Natural killer cell (primary cell): ENCODE measurements around the gene RNF150. TPM values are rescaled to one million over a fixed set of nuclear protein-coding genes. Genes with fewer than 3 reads are reported as not detected.

Source experiments
- ATAC-seq, 3 donors: fragments of 150-1000 bp in 2 of 3; fragments of 200-7000 bp in 1 of 3; cut with Tn5 transposase; 1 replicate in 1 of 3; 2 replicates in 2 of 3; pipeline ENCODE4 v1.10.0; 2021; ENCODE audit warnings: mild to moderate bottlenecking in 2 of 3, moderate library complexity in 2 of 3
- DNase-seq, 2 donors: peaks; one replicate each; pipeline versions ENCODE4 v3.0.0 to v3.0.0-alpha.2; 2013 to 2021; ENCODE audit warnings: mixed read lengths in 1 of 2
- H3K27ac ChIP-seq: one replicate; pipeline ENCODE4 v1.5.1; 2013; ENCODE audit warnings: mild to moderate bottlenecking, low read length
- H3K27me3 ChIP-seq: one replicate; pipeline ENCODE4 v1.6.1; 2013; ENCODE audit warnings: low read length; ENCODE audit not compliant: control insufficient read depth, insufficient read depth
- H3K36me3 ChIP-seq: one replicate; pipeline ENCODE4 v1.6.1; 2013; ENCODE audit warnings: low read length; ENCODE audit not compliant: control insufficient read depth, insufficient read depth
- H3K4me1 ChIP-seq: one replicate; pipeline ENCODE4 v1.6.1; 2013; ENCODE audit warnings: low read length; ENCODE audit not compliant: control insufficient read depth, insufficient read depth
- H3K4me3 ChIP-seq: one replicate; pipeline ENCODE4 v1.5.1; 2013; ENCODE audit warnings: low read length
- H3K9me3 ChIP-seq: one replicate; pipeline ENCODE4 v1.6.1; 2013; ENCODE audit warnings: low read length; ENCODE audit not compliant: control insufficient read depth, insufficient read depth
- H3K27ac Mint-ChIP-seq, 2 donors: one replicate each; pipeline ENCODE4 v1.8.0; 2022; ENCODE audit warnings: mild to moderate bottlenecking in 2 of 2, mixed read lengths in 2 of 2, moderate library complexity in 1 of 2
- H3K27me3 Mint-ChIP-seq, 2 donors: one replicate each; pipeline ENCODE4 v1.8.0; 2022; ENCODE audit warnings: low read depth in 2 of 2, mixed read lengths in 2 of 2
- H3K36me3 Mint-ChIP-seq: one replicate; pipeline ENCODE4 v1.8.0; 2022; ENCODE audit warnings: mixed read lengths
- H3K4me1 Mint-ChIP-seq, 2 donors: one replicate each; pipeline ENCODE4 v1.8.0; 2022; ENCODE audit warnings: mixed read lengths in 2 of 2
- H3K4me3 Mint-ChIP-seq: one replicate; pipeline ENCODE4 v1.8.0; 2022; ENCODE audit warnings: mild to moderate bottlenecking, moderate library complexity, mixed read lengths
- H3K9me3 Mint-ChIP-seq, 2 donors: one replicate each; pipeline ENCODE4 v1.8.0; 2022; ENCODE audit warnings: mixed read lengths in 2 of 2
- WGBS: methylation state at CpG from one replicate; pipeline ENCODE4 v1.1.7; 2013; ENCODE audit warnings: missing lambda C conversion rate; ENCODE audit not compliant: insufficient coverage; 5-methylcytosine and 5-hydroxymethylcytosine counted together
- intact Hi-C: fragments of 100-400 bp; cut with micrococcal nuclease; formaldehyde crosslinking; loops from one replicate; pipeline ENCODE4 v1.14.2; 2022
- total RNA-seq, 4 donors: library from RNA; stranded (reverse); fragments of 120-200 nt in 1 of 4; gene quantifications; one replicate each; pipeline versions ENCODE4 v1.2.3 to v1.2.4, GENCODE V29; 2013 to 2022
- TF ChIP-seq, protein P1 (sequence below): fragments of 200-600 bp; IDR thresholded peaks from one replicate; pipeline ENCODE4 v1.8.0; 2022; ENCODE audit warnings: antibody characterized with exemption

Gene RNF150
- total RNA-seq, 3 donors from 2014 or later (not counting 1 experiment from before 2014, with no cell fraction given) = 0.09 TPM; not detected in 2

DNA sequence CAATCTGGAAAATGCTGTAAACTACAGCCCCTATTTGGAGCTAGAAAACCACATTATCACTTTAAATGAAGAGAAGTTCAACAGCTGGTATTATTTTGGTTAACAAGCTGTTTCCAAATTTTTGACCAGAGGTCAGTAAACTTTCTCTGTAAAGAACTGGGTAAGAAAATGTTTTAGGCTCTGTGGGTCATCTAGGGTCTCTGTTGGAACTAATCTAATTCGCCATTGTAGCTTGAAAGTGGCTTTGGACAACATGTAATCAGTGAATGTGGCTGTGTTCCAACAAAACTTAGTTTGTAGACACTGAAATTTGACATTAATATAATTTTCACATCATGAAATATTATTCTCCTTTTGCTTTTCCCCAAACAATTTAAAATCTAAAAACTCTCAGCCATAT, 25.8 kb upstream of the RNF150 start:
- H3K4me1 Mint-ChIP-seq = no peaks in the 10 kb centered on the region
- WGBS = 100% methylated on average over 1 of the region's 1 CpG
- no peak for DNase-seq
- Histone ChIP-seq H3K4me3 (no peak overlapping the region), H3K36me3 (no peaks in the 10 kb centered on the region), H3K9me3 (no peaks in the 10 kb centered on the region), H3K27me3 (no peaks in the 10 kb centered on the region), H3K27ac (no peak overlapping the region), H3K4me1 (no peaks in the 10 kb centered on the region)
- TF ChIP-seq, protein P1, sequence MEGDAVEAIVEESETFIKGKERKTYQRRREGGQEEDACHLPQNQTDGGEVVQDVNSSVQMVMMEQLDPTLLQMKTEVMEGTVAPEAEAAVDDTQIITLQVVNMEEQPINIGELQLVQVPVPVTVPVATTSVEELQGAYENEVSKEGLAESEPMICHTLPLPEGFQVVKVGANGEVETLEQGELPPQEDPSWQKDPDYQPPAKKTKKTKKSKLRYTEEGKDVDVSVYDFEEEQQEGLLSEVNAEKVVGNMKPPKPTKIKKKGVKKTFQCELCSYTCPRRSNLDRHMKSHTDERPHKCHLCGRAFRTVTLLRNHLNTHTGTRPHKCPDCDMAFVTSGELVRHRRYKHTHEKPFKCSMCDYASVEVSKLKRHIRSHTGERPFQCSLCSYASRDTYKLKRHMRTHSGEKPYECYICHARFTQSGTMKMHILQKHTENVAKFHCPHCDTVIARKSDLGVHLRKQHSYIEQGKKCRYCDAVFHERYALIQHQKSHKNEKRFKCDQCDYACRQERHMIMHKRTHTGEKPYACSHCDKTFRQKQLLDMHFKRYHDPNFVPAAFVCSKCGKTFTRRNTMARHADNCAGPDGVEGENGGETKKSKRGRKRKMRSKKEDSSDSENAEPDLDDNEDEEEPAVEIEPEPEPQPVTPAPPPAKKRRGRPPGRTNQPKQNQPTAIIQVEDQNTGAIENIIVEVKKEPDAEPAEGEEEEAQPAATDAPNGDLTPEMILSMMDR = no peak
- H3K4me3 Mint-ChIP-seq = no peak overlapping the region
- ATAC-seq = no peak
- H3K9me3 Mint-ChIP-seq = no peaks in the 10 kb centered on the region
- H3K27me3 Mint-ChIP-seq = peaks cover 0 to 6% of the 10 kb centered on the region in 2 donors
- H3K27ac Mint-ChIP-seq = no peak overlapping the region
- intact Hi-C loops = no loop called here
- H3K36me3 Mint-ChIP-seq = no peaks in the 10 kb centered on the region

DNA sequence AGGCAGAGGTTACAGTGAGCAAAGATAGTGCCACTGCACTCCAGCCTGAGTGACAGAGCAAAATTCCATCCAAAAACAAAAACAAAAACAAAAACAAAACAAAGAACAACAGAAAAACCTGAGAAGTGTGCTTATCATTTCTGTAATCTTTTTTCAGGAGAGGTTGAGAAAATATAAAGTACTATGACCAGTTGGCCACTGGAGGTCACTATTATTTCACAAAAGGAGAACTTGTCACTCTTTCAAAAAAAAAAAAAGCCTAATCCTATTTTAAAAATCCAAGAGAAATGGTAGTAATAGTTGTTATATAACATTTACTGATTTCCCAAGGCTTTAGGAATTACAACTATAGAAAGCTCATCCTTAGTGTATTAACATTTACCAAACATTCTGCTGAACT, 24.9 kb upstream of the RNF150 start:
- Mint-ChIP-seq H3K4me1 (no peaks in the 10 kb centered on the region), H3K27me3 (peaks cover 0 to 6% of the 10 kb centered on the region in 2 donors), H3K4me3 (no peak overlapping the region), H3K9me3 (no peaks in the 10 kb centered on the region), H3K36me3 (no peaks in the 10 kb centered on the region), H3K27ac (no peak overlapping the region)
- H3K4me3 ChIP-seq = no peak overlapping the region
- TF ChIP-seq, protein P1 = no peak
- DNase-seq (peak in 1 of 2 donors; percentile 14), ATAC-seq (no peak)
- H3K36me3 ChIP-seq = no peaks in the 10 kb centered on the region
- no peaks in the 10 kb centered on the region for H3K9me3 ChIP-seq
- H3K27me3 ChIP-seq = no peaks in the 10 kb centered on the region
- H3K27ac ChIP-seq = no peak overlapping the region
- intact Hi-C loops = no loop called here
- no peaks in the 10 kb centered on the region for H3K4me1 ChIP-seq

DNA sequence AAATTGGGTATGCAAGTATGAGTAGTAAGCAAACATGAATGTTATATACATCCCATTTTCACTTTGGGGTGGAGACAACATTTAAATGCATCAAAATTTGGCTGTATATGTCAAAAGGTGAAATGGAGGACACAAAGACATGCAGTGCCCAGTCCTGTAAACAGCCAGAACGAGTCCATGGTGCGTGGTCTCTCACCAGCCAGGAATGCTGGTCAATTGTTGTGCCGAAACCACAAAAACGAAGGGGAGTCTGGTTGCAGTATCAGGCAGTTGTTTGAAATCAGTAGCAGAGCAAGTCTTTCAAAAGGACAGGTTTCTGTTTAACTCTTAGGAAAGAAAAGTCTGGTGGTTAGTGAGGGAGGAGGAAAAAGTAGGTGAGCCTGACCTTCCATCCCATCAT, 22.3 kb upstream of the RNF150 start:
- no peaks in the 10 kb centered on the region for H3K9me3 Mint-ChIP-seq
- H3K4me3 ChIP-seq = no peak overlapping the region
- peaks cover 0 to 6% of the 10 kb centered on the region in 2 donors for H3K27me3 Mint-ChIP-seq
- H3K27me3 ChIP-seq = no peaks in the 10 kb centered on the region
- no peak overlapping the region for H3K4me3 Mint-ChIP-seq
- intact Hi-C loops = no loop called here
- H3K27ac Mint-ChIP-seq = no peak overlapping the region
- no peak overlapping the region for H3K27ac ChIP-seq
- no peaks in the 10 kb centered on the region for H3K36me3 Mint-ChIP-seq
- no peaks in the 10 kb centered on the region for H3K9me3 ChIP-seq
- H3K4me1 ChIP-seq = no peaks in the 10 kb centered on the region
- TF ChIP-seq, protein P1 = no peak
- DNase-seq (no peak), ATAC-seq (no peak)
- no peaks in the 10 kb centered on the region for H3K36me3 ChIP-seq
- WGBS = 86% methylated on average over 4 of the region's 4 CpGs
- H3K4me1 Mint-ChIP-seq = no peaks in the 10 kb centered on the region

DNA sequence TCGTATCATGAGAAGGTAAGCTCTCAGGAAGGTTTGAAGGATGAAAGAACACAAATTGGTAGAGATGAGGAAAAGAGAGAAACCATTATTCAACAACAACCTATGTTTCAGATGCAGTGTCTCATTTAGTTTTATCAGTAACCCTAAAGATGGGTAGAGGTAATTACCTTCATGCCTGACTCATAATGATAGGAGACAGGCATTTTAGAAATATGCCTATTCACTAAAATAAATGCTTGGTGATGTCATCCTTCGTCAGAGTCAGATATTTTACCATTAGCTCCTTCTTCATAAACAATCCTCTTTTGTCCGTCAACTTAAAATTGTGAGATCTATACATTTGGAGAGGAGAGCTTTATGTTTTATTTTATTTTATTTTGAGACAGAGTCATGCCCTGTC, 21.5 kb upstream of the RNF150 start:
- Mint-ChIP-seq H3K36me3 (no peaks in the 10 kb centered on the region), H3K4me1 (no peaks in the 10 kb centered on the region), H3K4me3 (no peak overlapping the region), H3K9me3 (no peaks in the 10 kb centered on the region), H3K27me3 (peaks cover 0 to 6% of the 10 kb centered on the region in 2 donors), H3K27ac (no peak overlapping the region)
- intact Hi-C loops = no loop called here
- DNase-seq (no peak), ATAC-seq (no peak)
- WGBS = no CpG with 5 or more reads among the region's 3 CpGs
- Histone ChIP-seq H3K27ac (no peak overlapping the region), H3K9me3 (no peaks in the 10 kb centered on the region), H3K27me3 (no peaks in the 10 kb centered on the region), H3K4me1 (no peaks in the 10 kb centered on the region), H3K4me3 (no peak overlapping the region), H3K36me3 (no peaks in the 10 kb centered on the region)
- TF ChIP-seq, protein P1 = no peak
